HG03045 (cell line): ENCODE measurements around the gene RPS4Y2.

Source experiments
- ATAC-seq: cut with Tn5 transposase; IDR thresholded peaks from one replicate; pipeline ENCODE4 v1.9.1; 2021; ENCODE audit warnings: mild to moderate bottlenecking, moderate library complexity; ENCODE audit not compliant: unreplicated experiment

RPS4Y2 gene

GRCh38 chrY:20817067-20817466 lies 61.2 kb downstream of the RPS4Y2 start:
- ATAC-seq: no peak
